Measurements from ENCODE around the gene TMBIM6.

TMBIM6 gene

GRCh38 chr12:49795654-49796105 lies 54.3 kb downstream of the TMBIM6 start:
- H3K4me3 ChIP-seq (ENCODE audit: low read depth, low read length): no peak overlapping the region
- peaks cover 0 to 88% of the 10 kb centered on the region in 2 experiments; a peak in 2 of 3 replicates for H3K36me3 ChIP-seq (ENCODE audit: control insufficient read depth in 2 of 2, insufficient read depth in 1 of 2, low read length in 2 of 2)
- TF ChIP-seq ZNF510 (tag by site-specific recombination; IDR thresholded peaks at IDR 0.05; ENCODE audit: insufficient replicate concordance): no peak
- TF ChIP-seq ZNF654 (tag by site-specific recombination; IDR thresholded peaks at IDR 0.05; ENCODE audit: low read depth): no peak
- TF ChIP-seq ZNF791 (tag by site-specific recombination; IDR thresholded peaks at IDR 0.05): no peak
- TF ChIP-seq HOXA7 (CRISPR knock-in tag; IDR thresholded peaks at IDR 0.05; ENCODE audit: borderline replicate concordance): no peak
- no peak for TF ChIP-seq ZNF629 (tag by site-specific recombination; IDR thresholded peaks at IDR 0.05)
- TF ChIP-seq ZNF133 (tag by site-specific recombination; IDR thresholded peaks at IDR 0.05): no peak
- H3K27ac ChIP-seq (ENCODE audit: extremely low read depth, low read depth, low read length): no peak overlapping the region
- no peaks in the 10 kb centered on the region for H3K4me1 ChIP-seq (ENCODE audit: control insufficient read depth, insufficient read depth, low read length)
- H3K9me3 ChIP-seq (ENCODE audit: control insufficient read depth, insufficient read depth, low read depth, low read length): no peaks in the 10 kb centered on the region
- ChIA-PET POLR2A (interaction anchor here (0.5 to 0.9 kb wide), 2 partner anchors 33 to 296 kb away, joined by 3 read pairs; partner anchors contain the start of gene NCKAP5L), CTCF (interaction anchor here (0.6 to 1.7 kb wide), 4 partner anchors 18 to 173 kb away, joined by 3 to 5 read pairs (median 4); no protein-coding TSS in a partner anchor)

GRCh38 chr12:49796155-49796554 lies 54.8 kb downstream of the TMBIM6 start:
- H3K4me3 ChIP-seq (ENCODE audit: low read depth, low read length): no peak overlapping the region
- POLR2A ChIA-PET: interaction anchor here (0.9 kb wide), 1 partner anchor 32 kb away, joined by 3 read pairs; the partner anchor contains the start of gene NCKAP5L
- no peak for TF ChIP-seq ZNF335 (tag by site-specific recombination; conservative IDR thresholded peaks at IDR 0.05)
- no peak for TF ChIP-seq ZNF274 (IDR thresholded peaks at IDR 0.05; ENCODE audit: low read length)
- no peak for TF ChIP-seq ZNF274 (tag by site-specific recombination; IDR thresholded peaks at IDR 0.05; ENCODE audit: borderline replicate concordance)
- no peak for TF ChIP-seq ZNF639 (tag by site-specific recombination; IDR thresholded peaks at IDR 0.05)
- TF ChIP-seq ZBTB8A (tag by site-specific recombination; IDR thresholded peaks at IDR 0.05): no peak
- TF ChIP-seq ZBTB6 (tag by site-specific recombination; IDR thresholded peaks at IDR 0.05): no peak
- TF ChIP-seq ZNF624 (tag by site-specific recombination; IDR thresholded peaks at IDR 0.05): no peak
- no peak for TF ChIP-seq ZSCAN5A (tag by site-specific recombination; IDR thresholded peaks at IDR 0.05)
- no peak for TF ChIP-seq ZIC2 (tag by site-specific recombination; IDR thresholded peaks at IDR 0.05)
- no peaks in the 10 kb centered on the region for H3K4me1 ChIP-seq (ENCODE audit: control insufficient read depth, insufficient read depth, low read length)
- H3K36me3 ChIP-seq (ENCODE audit: control insufficient read depth in 2 of 2, insufficient read depth in 1 of 2, low read length in 2 of 2): peaks cover 0 to 92% of the 10 kb centered on the region in 2 experiments; a peak in 2 of 3 replicates
- CTCF ChIA-PET: interaction anchor here (0.6 to 1.7 kb wide), 2 partner anchors 19 to 174 kb away, joined by 4 to 5 read pairs; no protein-coding TSS in a partner anchor
- no peak overlapping the region for H3K27ac ChIP-seq (ENCODE audit: extremely low read depth, low read depth, low read length)
- no peaks in the 10 kb centered on the region for H3K9me3 ChIP-seq (ENCODE audit: control insufficient read depth, insufficient read depth, low read depth, low read length)

- no peak overlapping the region for H3K4me3 ChIP-seq (ENCODE audit: low read depth, low read length)
- H3K9me3 ChIP-seq (ENCODE audit: control insufficient read depth, insufficient read depth, low read depth, low read length): no peaks in the 10 kb centered on the region
- TF ChIP-seq ZNF701 (tag by site-specific recombination; IDR thresholded peaks at IDR 0.05) (no peak), SCRT2 (tag by site-specific recombination; IDR thresholded peaks at IDR 0.05) (no peak), ZIC2 (tag by site-specific recombination; IDR thresholded peaks at IDR 0.05) (peak; percentile 43), GLIS1 (tag by site-specific recombination; IDR thresholded peaks at IDR 0.05) (peak; percentile 86), GLI2 (tag by site-specific recombination; IDR thresholded peaks at IDR 0.05; ENCODE audit: borderline replicate concordance, low read depth) (no peak), ZBTB8A (tag by site-specific recombination; IDR thresholded peaks at IDR 0.05) (no peak), ZNF394 (tag by site-specific recombination; IDR thresholded peaks at IDR 0.05; ENCODE audit: borderline replicate concordance) (no peak), TRIM28 (IDR thresholded peaks at IDR 0.05; ENCODE audit: borderline replicate concordance, low read length) (no peak), ZSCAN30 (tag by site-specific recombination; IDR thresholded peaks at IDR 0.05) (no peak), ZNF600 (tag by site-specific recombination; IDR thresholded peaks at IDR 0.05) (no peak), ZNF571 (tag by site-specific recombination; IDR thresholded peaks at IDR 0.05) (no peak), ZNF837 (tag by site-specific recombination; IDR thresholded peaks at IDR 0.05) (no peak), GLIS2 (tag by site-specific recombination; IDR thresholded peaks at IDR 0.05) (peak; percentile 44; the same call in 1 of the 2 replicates), HOXA7 (CRISPR knock-in tag; IDR thresholded peaks at IDR 0.05; ENCODE audit: borderline replicate concordance) (no peak)
- no peak overlapping the region for H3K27ac ChIP-seq (ENCODE audit: extremely low read depth, low read depth, low read length)
- ChIA-PET CTCF (interaction anchor here (0.6 to 2.0 kb wide), 3 partner anchors 19 to 170 kb away, joined by 3 to 7 read pairs (median 5); no protein-coding TSS in a partner anchor), POLR2A (interaction anchor here (0.6 to 0.9 kb wide), 2 partner anchors 31 to 1521 kb away, joined by 3 to 4 read pairs; partner anchors contain the start of gene NCKAP5L)
- H3K4me1 ChIP-seq (ENCODE audit: control insufficient read depth, insufficient read depth, low read length): no peaks in the 10 kb centered on the region
- peaks cover 0 to 92% of the 10 kb centered on the region in 2 experiments; a peak in 2 of 3 replicates for H3K36me3 ChIP-seq (ENCODE audit: control insufficient read depth in 2 of 2, insufficient read depth in 1 of 2, low read length in 2 of 2)
These were observed 55.5 kb downstream of the TMBIM6 start for GRCh38 chr12:49796606-49797448.
